Measurements from ENCODE around the gene DDX41.
"Not testable (repeated sequence)": the region's sequence is repeated elsewhere in the genome, so short reads cannot be mapped to it uniquely, and the experiment has no call there.

Gene DDX41

GRCh38 chr5:177487144-177487543 is 29.6 kb downstream of the DDX41 start:
- in situ Hi-C loops (cut with MboI; ENCODE audit: low sequenced_read_pairs) = no loop called here

GRCh38 chr5:177486256-177486655 is 30.5 kb downstream of the DDX41 start:
- in situ Hi-C loops (cut with MboI; ENCODE audit: low sequenced_read_pairs) = no loop called here

DNA sequence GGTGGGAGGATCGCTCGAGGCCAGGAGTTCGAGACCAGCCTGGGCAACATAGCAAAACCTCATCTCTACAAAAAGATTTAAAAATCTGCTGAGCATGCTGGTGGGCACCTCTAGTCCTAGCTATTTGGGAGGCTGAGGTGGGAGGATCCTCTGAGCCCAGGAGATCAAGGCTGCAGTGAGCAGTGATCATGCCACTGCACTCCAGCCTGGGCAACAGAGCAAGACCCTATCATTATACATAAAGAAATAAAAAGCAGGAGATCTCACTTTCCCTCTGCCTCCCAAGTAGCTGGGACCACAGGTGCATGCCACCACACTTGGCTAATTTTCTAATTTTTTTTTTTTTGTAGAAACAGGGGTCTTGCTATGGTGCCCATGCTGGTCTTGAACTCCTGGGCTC is 31.0 kb downstream of the DDX41 start:
- in situ Hi-C loops (cut with MboI; ENCODE audit: low sequenced_read_pairs) = not testable (repeated sequence)

DNA sequence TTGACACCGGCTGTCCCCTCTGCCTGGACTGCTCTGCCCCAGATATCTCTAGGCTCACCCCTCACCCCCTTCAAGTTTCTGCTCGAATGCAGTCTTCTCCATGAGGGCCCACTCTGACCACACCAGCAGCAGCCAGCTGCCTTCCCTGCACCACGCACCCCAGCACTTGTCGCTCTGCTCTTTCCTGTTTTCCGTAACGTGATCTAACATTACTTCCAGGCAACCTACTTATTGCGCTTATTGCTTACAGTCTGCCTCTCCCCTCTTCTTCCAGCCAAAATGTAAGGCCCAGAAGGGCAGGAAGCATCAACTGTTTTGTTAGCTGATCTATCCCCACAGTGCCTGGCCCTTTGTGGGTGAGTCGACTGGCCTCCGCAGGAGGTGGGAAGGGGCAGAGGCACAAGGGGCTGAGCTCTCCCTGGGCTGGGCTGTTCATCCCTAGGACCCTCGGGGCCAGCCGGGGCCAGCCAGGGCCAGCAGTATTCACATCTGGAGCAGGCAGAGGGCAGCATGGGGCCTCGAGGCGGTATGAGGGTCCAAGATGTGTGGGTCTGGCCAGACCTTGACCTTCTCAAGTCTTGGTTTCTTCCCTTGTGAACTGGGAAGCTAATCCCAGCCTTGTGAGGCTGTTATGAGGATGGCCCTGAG is 31.7 kb downstream of the DDX41 start:
- in situ Hi-C loops (cut with MboI; ENCODE audit: low sequenced_read_pairs) = no loop called here

DNA sequence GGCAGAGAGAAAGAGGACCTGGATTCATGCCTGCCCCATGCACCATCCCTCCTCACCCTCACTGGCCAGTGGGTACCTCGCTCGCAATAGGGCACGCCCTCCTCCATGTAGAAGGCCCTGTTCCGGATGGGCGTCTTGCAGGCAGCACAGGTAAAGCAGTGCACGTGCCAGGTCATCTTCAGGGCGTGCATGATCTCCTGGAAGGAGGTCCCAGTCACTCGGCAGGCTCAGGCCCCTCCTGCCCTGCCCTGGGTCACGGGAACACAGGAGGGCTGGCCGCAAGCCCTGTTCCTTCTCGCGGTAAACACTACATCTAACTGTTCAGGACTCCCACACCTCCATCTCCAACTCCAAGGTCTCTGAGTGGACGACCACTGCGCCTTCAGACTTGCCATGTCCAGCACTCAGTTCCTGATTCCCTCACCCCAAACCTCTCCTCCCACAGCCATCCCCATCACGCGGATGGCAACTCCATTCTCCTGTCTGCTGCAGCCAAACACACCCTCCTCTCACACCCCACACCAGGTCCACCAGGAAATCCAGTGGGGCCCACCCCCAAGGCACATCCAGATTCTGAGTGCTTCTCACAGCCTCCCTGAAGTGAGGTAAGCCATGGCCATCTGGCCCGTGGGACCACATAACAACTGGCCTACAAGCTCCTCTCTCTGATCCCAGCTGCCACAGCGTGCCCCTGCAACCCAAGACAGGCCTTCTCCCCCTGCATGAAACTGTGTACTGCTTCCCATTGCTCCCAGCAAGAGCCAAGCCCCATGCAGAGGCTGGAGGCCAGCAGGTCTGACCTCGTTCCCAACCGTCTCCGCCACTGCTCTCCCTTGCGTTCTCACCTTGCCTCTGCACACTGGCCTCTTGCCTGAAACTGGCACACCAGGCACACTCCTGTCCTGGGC is 32.5 kb downstream of the DDX41 start:
- in situ Hi-C loops (cut with MboI; ENCODE audit: low sequenced_read_pairs) = no loop called here

DNA sequence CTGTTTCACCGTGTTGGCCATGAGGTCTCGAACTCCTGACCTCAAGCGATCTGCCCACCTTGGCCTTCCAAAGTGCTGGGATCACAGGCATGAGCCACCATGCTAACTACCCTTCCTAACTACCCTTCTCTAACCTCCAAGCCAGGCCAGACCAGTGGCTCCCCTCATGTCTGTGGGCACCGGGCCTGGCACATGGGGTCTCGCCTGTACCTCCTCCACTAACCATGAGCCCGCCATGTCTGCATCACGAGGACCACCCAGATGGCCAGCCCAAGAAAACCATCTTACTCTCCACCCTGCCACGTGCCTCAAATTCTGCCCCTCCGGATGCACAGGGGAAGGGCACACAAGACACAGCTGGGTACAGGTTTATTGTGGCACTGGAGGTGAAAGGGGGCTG is 33.7 kb downstream of the DDX41 start:
- in situ Hi-C loops (cut with MboI; ENCODE audit: low sequenced_read_pairs) = no loop called here

DNA sequence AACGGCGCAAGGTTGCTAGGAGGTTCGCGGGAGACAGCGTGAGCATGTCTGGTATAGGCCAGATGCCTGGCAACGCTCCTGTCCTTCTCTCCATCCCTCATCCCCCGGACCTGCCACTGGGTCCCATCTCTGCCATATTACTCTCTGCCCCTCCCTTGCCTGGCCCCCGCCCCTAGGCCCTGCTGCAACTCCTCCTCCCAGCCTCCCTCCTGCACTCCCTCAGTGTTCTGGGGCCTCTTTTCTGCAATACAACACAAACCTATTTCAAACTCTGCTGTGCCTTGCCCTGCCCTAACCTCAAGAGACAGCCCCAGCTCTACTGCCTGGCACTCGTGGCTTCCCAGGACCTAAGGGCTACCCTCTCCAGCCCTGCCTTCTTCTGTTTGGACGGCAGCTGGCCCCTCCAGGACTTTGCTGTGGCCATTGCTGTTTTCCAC is 34.4 kb downstream of the DDX41 start:
- in situ Hi-C loops (cut with MboI; ENCODE audit: low sequenced_read_pairs) = no loop called here

DNA sequence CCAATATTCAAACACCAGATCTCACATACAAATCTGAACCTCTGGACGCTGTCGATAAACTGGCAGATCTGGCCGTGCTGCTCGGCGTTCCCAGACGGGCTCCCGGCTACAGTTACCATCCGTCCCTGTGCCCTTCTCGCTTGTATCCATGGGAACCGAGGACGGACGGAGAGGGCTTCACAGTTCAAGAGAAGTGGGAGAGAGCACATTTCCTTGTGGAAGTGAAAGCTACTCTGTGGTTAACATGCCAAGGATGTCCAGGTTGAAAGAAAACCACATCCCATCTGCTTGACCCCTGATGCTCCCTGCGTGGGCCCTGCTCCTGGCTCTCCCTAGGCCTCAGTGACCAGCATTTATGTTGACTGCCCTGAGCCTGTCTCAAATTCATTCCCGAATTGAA is 37.0 kb downstream of the DDX41 start:
- in situ Hi-C loops (cut with MboI; ENCODE audit: low sequenced_read_pairs) = no loop called here

GRCh38 chr5:177478711-177479646 is 37.8 kb downstream of the DDX41 start:
- in situ Hi-C loops (cut with MboI; ENCODE audit: low sequenced_read_pairs) = no loop called here

DNA sequence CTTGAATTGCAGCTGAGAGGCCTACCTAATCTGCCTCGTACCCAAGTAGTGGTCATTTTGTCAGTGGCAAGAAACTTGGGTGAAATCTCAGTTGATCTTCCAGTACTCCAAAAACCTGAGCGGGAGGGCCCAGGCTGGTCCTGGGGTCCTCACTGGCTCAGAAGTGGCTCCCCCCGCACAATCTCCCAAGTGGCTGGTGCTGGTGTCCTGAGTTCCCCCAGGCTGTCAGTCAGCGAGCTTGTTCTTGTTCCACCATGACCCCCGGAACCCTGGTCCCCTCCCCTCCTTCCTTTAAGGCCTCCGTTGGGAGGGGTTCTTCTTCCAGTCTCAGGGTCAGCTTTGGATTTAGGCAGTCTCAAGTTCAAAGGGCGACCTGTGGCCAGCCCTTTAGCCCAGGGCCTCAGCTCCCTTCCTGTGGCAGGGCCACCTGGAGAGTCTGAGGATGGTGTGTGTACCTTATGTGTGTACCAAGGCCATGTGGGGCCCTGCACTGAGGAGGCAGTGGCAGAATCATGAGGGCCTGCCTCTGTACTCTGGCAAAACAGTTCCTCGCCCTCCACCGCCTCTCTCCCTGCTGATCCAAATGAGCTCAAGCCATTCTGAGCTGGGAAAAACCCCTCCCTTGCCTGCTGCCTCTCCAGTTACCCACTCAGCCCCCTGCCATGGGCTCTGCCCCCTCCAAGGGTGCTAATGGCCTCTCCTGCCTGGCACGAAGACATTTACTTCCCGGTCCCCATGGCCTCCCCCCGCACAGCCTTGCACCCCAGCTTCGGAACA is 38.9 kb downstream of the DDX41 start:
- in situ Hi-C loops (cut with MboI; ENCODE audit: low sequenced_read_pairs) = no loop called here

GRCh38 chr5:177476531-177477233 is 40.1 kb downstream of the DDX41 start:
- in situ Hi-C loops (cut with MboI; ENCODE audit: low sequenced_read_pairs) = no loop called here

DNA sequence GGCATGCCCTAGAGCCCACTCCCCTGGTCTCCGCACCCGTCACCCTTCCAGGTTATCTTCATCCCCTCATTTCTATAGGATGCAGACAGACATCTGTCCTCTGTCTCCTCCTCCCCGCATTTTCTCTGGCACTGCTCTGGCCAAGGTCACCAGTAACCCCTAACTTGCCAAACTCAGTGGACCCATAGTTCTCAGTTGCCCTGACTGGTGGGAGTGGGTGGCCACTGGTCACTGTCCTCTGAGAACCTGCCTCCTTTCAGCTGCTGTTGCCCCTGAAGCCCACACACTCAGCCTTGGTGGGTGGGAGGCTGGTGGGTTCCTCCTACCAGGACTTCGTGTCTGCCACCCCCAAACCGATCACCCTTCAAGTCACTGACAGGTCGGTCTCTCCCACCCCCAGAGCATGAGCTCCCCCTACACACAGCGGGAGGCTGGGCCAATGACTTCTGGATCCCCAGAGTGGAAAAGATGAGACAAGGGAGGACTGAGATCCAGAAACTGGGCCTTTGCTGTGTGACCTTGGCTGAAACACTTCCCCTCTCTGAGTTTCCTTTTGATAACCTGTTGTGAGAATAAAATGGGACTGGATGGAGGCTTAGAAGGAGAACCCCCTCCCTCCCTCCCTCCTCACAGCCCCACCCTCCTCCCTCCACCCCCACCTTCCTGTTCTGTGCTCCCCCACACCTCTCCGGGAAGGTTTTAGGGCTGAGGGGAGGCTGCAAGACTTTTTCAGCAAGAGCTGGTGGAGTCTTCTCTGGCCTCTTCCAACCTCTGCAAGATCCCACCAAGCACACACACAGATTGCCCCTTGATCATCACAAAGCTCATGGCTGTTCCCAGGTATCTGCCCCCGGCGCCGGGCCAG is 41.0 kb downstream of the DDX41 start:
- in situ Hi-C loops (cut with MboI; ENCODE audit: low sequenced_read_pairs) = no loop called here

DNA sequence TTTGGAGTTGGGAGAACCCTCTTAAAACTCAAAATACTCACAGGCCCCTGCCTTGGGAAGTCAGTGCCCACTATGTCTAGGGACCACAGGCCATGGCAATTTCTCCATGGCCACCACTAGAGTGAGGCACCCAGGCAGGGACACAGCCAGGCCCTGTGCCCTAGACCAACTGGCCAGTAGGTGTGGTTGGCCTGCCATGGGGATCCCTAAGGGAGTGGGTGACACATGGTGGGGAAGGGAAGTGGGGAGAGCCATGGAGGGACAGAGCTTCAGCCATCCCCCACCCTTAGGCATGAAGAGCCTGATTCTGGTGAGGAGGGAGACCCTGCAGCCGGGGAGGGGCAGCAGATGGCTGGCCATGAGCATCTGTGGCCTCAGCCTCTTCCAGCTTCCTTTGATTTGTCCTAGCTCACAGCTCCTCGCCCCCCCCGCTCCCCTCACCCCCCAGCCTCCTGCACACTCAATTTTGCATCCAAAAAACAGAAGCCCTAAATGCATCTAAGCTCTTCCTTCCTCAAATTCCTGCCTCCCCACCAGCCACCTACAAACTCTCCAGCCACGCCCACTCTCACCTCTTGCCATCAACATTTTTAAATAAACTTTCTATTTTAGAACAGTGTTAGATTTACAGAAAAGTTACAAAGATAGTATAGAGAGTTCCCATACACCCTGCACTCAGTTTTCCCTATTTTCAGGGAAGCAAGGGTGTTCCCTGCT is 41.8 kb downstream of the DDX41 start:
- in situ Hi-C loops (cut with MboI; ENCODE audit: low sequenced_read_pairs) = no loop called here

DNA sequence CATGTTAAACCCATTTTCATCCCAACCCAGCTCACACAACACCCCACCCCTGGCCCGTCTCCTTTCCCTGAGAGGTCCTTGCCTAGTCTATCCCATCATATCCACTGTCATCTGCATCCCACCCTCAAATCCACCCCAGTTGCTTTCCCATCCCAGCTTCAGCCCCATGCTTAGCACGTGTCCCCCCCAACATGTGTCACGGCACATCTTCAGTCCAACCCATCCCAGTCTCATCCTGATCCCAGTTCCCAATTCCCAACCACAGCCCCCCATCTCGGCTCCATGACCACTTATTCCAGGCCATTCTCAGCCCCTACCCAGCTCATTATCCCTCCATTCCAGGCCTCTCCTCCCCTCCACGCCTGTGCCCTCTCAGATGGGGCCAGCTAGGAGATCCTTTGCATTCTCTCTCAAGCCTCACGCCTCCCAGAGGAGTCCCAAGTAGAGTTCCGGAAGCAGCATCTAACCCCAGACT is 42.7 kb downstream of the DDX41 start:
- in situ Hi-C loops (cut with MboI; ENCODE audit: low sequenced_read_pairs) = no loop called here

GRCh38 chr5:177473443-177474001 is 43.2 kb downstream of the DDX41 start, which contains the start of gene DBN1:
Gene DBN1, minus strand, starts transcription at chr5:177473634. Its CDS starts 113 bp downstream, at chr5:177473521.
- in situ Hi-C loops (cut with MboI; ENCODE audit: low sequenced_read_pairs) = no loop called here

- in situ Hi-C loops (cut with MboI; ENCODE audit: low sequenced_read_pairs) = no loop called here
Measured at GRCh38 chr5:177472460-177473442, 44.0 kb downstream of the DDX41 start.

Measured in HL-60/S4 treated with phorbol 12-myristate 13-acetate at 8.2 ng/mL for 4 days and 3 days (cell line).